ENCODE data around the gene ENAH.

DNA sequence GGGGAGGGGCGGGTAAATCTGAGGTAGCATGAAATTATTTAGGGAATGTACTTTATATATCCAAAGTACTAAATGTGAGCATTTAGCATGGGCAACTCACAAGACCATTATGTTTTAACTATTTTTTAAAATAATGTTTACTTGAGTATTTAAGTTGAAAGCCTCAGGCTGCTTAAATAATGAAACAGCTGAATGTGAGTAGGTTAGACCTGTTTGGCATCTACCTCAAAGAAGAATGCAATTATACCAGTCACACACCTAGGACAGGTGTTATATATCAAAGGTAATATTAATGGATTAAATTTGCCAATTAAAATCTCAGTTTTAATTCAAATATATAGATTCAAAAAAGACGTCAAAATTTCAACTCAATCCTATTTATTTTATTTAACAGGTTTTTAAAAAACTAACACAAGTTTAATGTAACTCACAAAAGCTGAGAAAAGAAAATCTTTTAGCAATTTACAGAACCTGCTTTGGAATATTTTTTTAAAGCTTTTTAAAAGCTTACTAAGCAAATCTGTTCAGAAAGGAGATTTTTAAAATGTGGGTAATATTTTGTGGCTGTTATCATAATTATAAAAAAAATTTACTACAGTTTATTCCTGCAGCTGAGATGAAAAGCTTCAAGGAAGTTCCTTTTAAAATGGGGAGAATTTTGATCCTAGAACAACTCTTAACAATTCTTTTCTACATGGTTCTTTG lies 120.5 kb downstream of the ENAH start:
- TF ChIP-seq, protein P1, sequence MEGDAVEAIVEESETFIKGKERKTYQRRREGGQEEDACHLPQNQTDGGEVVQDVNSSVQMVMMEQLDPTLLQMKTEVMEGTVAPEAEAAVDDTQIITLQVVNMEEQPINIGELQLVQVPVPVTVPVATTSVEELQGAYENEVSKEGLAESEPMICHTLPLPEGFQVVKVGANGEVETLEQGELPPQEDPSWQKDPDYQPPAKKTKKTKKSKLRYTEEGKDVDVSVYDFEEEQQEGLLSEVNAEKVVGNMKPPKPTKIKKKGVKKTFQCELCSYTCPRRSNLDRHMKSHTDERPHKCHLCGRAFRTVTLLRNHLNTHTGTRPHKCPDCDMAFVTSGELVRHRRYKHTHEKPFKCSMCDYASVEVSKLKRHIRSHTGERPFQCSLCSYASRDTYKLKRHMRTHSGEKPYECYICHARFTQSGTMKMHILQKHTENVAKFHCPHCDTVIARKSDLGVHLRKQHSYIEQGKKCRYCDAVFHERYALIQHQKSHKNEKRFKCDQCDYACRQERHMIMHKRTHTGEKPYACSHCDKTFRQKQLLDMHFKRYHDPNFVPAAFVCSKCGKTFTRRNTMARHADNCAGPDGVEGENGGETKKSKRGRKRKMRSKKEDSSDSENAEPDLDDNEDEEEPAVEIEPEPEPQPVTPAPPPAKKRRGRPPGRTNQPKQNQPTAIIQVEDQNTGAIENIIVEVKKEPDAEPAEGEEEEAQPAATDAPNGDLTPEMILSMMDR (optimal IDR thresholded peaks at IDR 0.05 in 1 of 3, IDR thresholded peaks at IDR 0.05 in 1 of 3, conservative IDR thresholded peaks at IDR 0.05 in 1 of 3; ENCODE audit: extremely low read depth in 1 of 3, insufficient read depth in 2 of 3, low read length in 3 of 3) = no peak
- no peak for TF ChIP-seq EZH2 (IDR thresholded peaks at IDR 0.05; ENCODE audit: low read length)
